HepG2 (cell line): ENCODE data around the gene CDCA4.

Source experiments
- CAMTA2 ChIP-seq: sonication (generic); formaldehyde crosslinking; IDR thresholded peaks from 2 replicates; pipeline ENCODE4 v1.4.0; 2020; ENCODE audit warnings: mild to moderate bottlenecking, missing genetic modification reagents, borderline replicate concordance
- GLI4 ChIP-seq: sonication (generic); formaldehyde crosslinking; IDR thresholded peaks from 2 replicates; pipeline ENCODE4 v1.5.1; 2020; ENCODE audit warnings: missing genetic modification reagents, mild to moderate bottlenecking, moderate library complexity, borderline replicate concordance
- PAF1 ChIP-seq: IDR thresholded peaks from 2 replicates; pipeline ENCODE4 v1.6.1; 2016; ENCODE audit warnings: missing genetic modification reagents, missing compliant biosample characterization
- POLR2A ChIP-seq, 2 experiments: IDR thresholded peaks; 2 replicates each; pipeline ENCODE4 v1.6.1; 2011; ENCODE audit warnings: low read depth in 2 of 2, low read length in 2 of 2, mild to moderate bottlenecking in 1 of 2, moderate library complexity in 1 of 2; ENCODE audit not compliant: insufficient read depth in 1 of 2
- RELA ChIP-seq: sonication (generic); formaldehyde crosslinking; IDR thresholded peaks from 2 replicates; pipeline ENCODE4 v1.4.0; 2020; ENCODE audit warnings: missing genetic modification reagents
- ZNF44 ChIP-seq: sonication (generic); formaldehyde crosslinking; IDR thresholded peaks from 2 replicates; pipeline ENCODE4 v1.5.1; 2020; ENCODE audit warnings: mild to moderate bottlenecking, missing genetic modification reagents
- ZNF589 ChIP-seq: sonication (generic); formaldehyde crosslinking; conservative IDR thresholded peaks from 2 replicates; pipeline ENCODE4 v1.8.0; 2022; ENCODE audit warnings: mild to moderate bottlenecking, moderate library complexity, missing genetic modification reagents
- ZNF724P ChIP-seq: sonication (generic); formaldehyde crosslinking; IDR thresholded peaks from 2 replicates; pipeline ENCODE4 v1.8.0; 2022; ENCODE audit warnings: missing genetic modification reagents, borderline replicate concordance
- TF ChIP-seq, protein P1 (sequence below): sonication (generic); formaldehyde crosslinking; IDR thresholded peaks from 2 replicates; pipeline ENCODE4 v1.5.1; 2020; ENCODE audit warnings: mild to moderate bottlenecking, missing genetic modification reagents, moderate library complexity

DNA sequence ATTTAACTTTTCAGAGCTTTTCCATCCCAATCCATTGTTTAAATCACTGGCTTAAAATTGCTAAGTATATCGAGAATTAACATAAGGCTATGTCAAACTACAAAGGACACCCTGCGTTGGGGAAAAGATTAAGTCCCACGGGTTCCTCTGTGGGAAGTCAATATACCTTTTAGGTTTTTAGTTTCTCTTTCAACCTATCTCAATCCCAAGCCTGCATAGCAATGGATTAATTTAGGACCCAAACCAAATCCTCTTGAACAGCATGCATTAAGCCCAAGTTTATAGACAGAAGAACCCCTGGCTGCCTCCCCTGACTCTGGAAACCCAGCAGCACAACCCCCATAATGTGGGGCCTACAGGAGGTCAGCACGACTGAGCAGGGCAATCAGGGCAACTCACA is 6.3 kb downstream of the CDCA4 start:
- TF ChIP-seq ZNF724P (CRISPR knock-in tag) (no peak), GLI4 (CRISPR knock-in tag) (no peak), PAF1 (CRISPR knock-in tag) (no peak), RELA (CRISPR knock-in tag) (no peak), ZNF44 (CRISPR knock-in tag) (no peak), POLR2A (IDR thresholded peaks at IDR 0.05; ENCODE audit: insufficient read depth in 1 of 2, low read depth in 2 of 2, low read length in 2 of 2) (no peak), ZNF589 (CRISPR knock-in tag) (no peak), CAMTA2 (no peak)
- TF ChIP-seq, protein P1, sequence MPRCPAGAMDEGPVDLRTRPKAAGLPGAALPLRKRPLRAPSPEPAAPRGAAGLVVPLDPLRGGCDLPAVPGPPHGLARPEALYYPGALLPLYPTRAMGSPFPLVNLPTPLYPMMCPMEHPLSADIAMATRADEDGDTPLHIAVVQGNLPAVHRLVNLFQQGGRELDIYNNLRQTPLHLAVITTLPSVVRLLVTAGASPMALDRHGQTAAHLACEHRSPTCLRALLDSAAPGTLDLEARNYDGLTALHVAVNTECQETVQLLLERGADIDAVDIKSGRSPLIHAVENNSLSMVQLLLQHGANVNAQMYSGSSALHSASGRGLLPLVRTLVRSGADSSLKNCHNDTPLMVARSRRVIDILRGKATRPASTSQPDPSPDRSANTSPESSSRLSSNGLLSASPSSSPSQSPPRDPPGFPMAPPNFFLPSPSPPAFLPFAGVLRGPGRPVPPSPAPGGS (CRISPR knock-in tag) = no peak
